ENCODE results near the gene MCM7.

DNA sequence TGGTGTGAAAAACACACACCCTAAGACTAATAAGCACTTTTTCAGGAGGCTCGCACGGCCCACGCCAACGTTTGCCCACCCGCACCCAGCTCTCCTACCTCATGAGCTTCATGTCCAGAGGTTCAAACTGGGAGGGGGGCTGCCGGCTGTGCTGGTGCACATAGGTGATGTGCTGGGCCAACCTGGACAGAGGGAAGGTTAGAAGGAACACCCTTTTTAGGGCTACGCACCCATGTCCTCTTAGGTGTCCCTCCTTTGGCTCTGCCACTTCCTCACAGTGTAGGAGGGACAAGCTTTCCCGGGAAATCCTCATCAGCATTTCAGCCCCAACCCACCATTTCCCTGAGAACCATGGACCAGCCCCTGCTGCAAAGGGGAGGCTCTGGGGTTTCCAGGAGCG is 5.9 kb downstream of the MCM7 start:
- no peak for TF ChIP-seq EZH2phosphoT487 (IDR thresholded peaks at IDR 0.05; ENCODE audit: insufficient read depth, low read depth)
- TF ChIP-seq EZH2 (IDR thresholded peaks at IDR 0.05; ENCODE audit: insufficient read depth, poor library complexity, severe bottlenecking): no peak

Measured in GM23248 (cell line).